ENCODE data around the gene PGLYRP2.

GRCh38 chr19:15423130-15423529 is 56.2 kb downstream of the PGLYRP2 start:
- TF ChIP-seq POLR2A (IDR thresholded peaks at IDR 0.05) = no peak
- no peak for TF ChIP-seq CTCF (IDR thresholded peaks at IDR 0.05)

All from upper lobe of left lung (tissue), 4 donors.